HepG2 (cell line): Measurements from ENCODE around the gene USP27X. TPM values are rescaled to one million over a fixed set of nuclear protein-coding genes. Genes with fewer than 3 reads are reported as not detected.

Experiments used
- CEBPB ChIP-seq: IDR thresholded peaks from 2 replicates; pipeline ENCODE4 v1.6.1; 2011; ENCODE audit warnings: low read depth, low read length, improper control_type of control experiment, borderline replicate concordance
- CENPX ChIP-seq: sonication (generic); formaldehyde crosslinking; IDR thresholded peaks from 2 replicates; pipeline ENCODE4 v1.9.0; 2021; ENCODE audit warnings: mild to moderate bottlenecking, missing genetic modification reagents, moderate library complexity
- DR1 ChIP-seq: sonication (generic); formaldehyde crosslinking; IDR thresholded peaks from 2 replicates; pipeline ENCODE4 v1.8.0; 2021; ENCODE audit warnings: mild to moderate bottlenecking, missing genetic modification reagents, inconsistent platforms
- ERF ChIP-seq: IDR thresholded peaks from 2 replicates; pipeline ENCODE4 v1.6.1; 2018; ENCODE audit warnings: missing biosample characterization, missing genetic modification reagents
- GATAD2A ChIP-seq: IDR thresholded peaks from 2 replicates; pipeline ENCODE4 v1.6.1; 2016
- GPN1 ChIP-seq: sonication (generic); formaldehyde crosslinking; IDR thresholded peaks from 2 replicates; pipeline ENCODE4 v1.5.1; 2020; ENCODE audit warnings: missing genetic modification reagents, borderline replicate concordance
- GZF1 ChIP-seq: sonication (generic); formaldehyde crosslinking; IDR thresholded peaks from 2 replicates; pipeline ENCODE4 v1.5.1; 2020; ENCODE audit warnings: mild to moderate bottlenecking, missing genetic modification reagents
- HMGXB3 ChIP-seq: sonication (generic); formaldehyde crosslinking; IDR thresholded peaks from 2 replicates; pipeline ENCODE4 v1.4.0; 2020; ENCODE audit warnings: missing genetic modification reagents, borderline replicate concordance
- HNRNPLL ChIP-seq: fragments of 200-400 bp; formaldehyde crosslinking; IDR thresholded peaks from 2 replicates; pipeline ENCODE4 v1.6.1; 2017; ENCODE audit warnings: mild to moderate bottlenecking, low read depth, low read length; ENCODE audit not compliant: poor library complexity, severe bottlenecking
- MLLT10 ChIP-seq: sonication (generic); formaldehyde crosslinking; IDR thresholded peaks from 2 replicates; pipeline ENCODE4 v1.4.0; 2020; ENCODE audit warnings: missing genetic modification reagents
- RXRA ChIP-seq: sonication (generic); formaldehyde crosslinking; IDR thresholded peaks from 2 replicates; pipeline ENCODE4 v1.5.1; 2020; ENCODE audit warnings: missing genetic modification reagents
- SRSF4 ChIP-seq: fragments of 200-400 bp; formaldehyde crosslinking; IDR thresholded peaks from one replicate; pipeline ENCODE4 v1.6.1; 2018; ENCODE audit warnings: mild to moderate bottlenecking, low read depth, low read length, moderate library complexity; ENCODE audit not compliant: poor library complexity, severe bottlenecking
- YEATS4 ChIP-seq: sonication (generic); formaldehyde crosslinking; IDR thresholded peaks from 2 replicates; pipeline ENCODE4 v1.4.0; 2020; ENCODE audit warnings: missing genetic modification reagents, borderline replicate concordance
- ZBTB7B ChIP-seq: sonication (generic); formaldehyde crosslinking; IDR thresholded peaks from 2 replicates; pipeline ENCODE4 v1.4.0; 2020; ENCODE audit warnings: missing genetic modification reagents
- ZNF142 ChIP-seq: sonication (generic); formaldehyde crosslinking; IDR thresholded peaks from 2 replicates; pipeline ENCODE4 v1.4.0; 2020; ENCODE audit warnings: missing genetic modification reagents
- ZNF512 ChIP-seq: sonication (generic); formaldehyde crosslinking; IDR thresholded peaks from 2 replicates; pipeline ENCODE4 v1.4.0; 2020; ENCODE audit warnings: mild to moderate bottlenecking, missing genetic modification reagents
- ZNF546 ChIP-seq: sonication (generic); formaldehyde crosslinking; conservative IDR thresholded peaks from 2 replicates; pipeline ENCODE4 v1.8.1; 2023; ENCODE audit warnings: mild to moderate bottlenecking, missing genetic modification reagents
- ZNF607 ChIP-seq: sonication (generic); formaldehyde crosslinking; IDR thresholded peaks from 2 replicates; pipeline ENCODE4 v1.5.1; 2020; ENCODE audit warnings: missing genetic modification reagents, mild to moderate bottlenecking, borderline replicate concordance
- polyA plus RNA-seq, 8 experiments: library from polyadenylated mRNA; depleted of rRNA in 3 of 8; stranded (reverse) in 7 of 8; unstranded in 1 of 8; fragments of >200 nt; fragmentation: Illumina TruSeq in 4 of 8; extraction: Trizol in 4 of 8; gene quantifications; 2 replicates each; pipeline versions ENCODE4 v1.2.1 to v1.2.3, GENCODE V29; 2011 to 2016; ENCODE audit warnings: low read depth in 4 of 8, missing spikeins in 1 of 8, mixed read lengths in 1 of 8; ENCODE audit not compliant: insufficient read depth in 1 of 8
- total RNA-seq, 5 experiments: library from RNA; depleted of rRNA; stranded (reverse); fragments of >200 nt; fragmentation: Illumina TruSeq; extraction: Trizol; gene quantifications; 2 replicates each; pipeline ENCODE4 v1.2.3, GENCODE V29; 2016; ENCODE audit warnings: low read depth in 1 of 5

USP27X gene
- total and polyA plus RNA-seq, 2 of the 13 experiments (the other 11 are each of a cell fraction or from before 2014, with no cell fraction given): 7.2 to 9.7 TPM

- TF ChIP-seq ZNF142 (no peak), CENPX (CRISPR knock-in tag) (no peak), YEATS4 (CRISPR knock-in tag) (no peak), GATAD2A (CRISPR knock-in tag) (peak; percentile 19; the same call in 1 of the 2 replicates), GPN1 (CRISPR knock-in tag) (no peak), ZNF607 (CRISPR knock-in tag) (no peak), CEBPB (0 out of 2 replicates have a peak, but pooled peaks have one; percentile 15), ERF (CRISPR knock-in tag) (no peak), SRSF4 (no peak), HNRNPLL (no peak), HMGXB3 (no peak), GZF1 (CRISPR knock-in tag) (no peak), RXRA (CRISPR knock-in tag) (no peak), DR1 (CRISPR knock-in tag) (no peak), MLLT10 (CRISPR knock-in tag) (no peak), ZNF546 (CRISPR knock-in tag) (no peak), ZBTB7B (CRISPR knock-in tag) (no peak), ZNF512 (CRISPR knock-in tag) (no peak)
Observed at GRCh38 chrX:49884290-49884862, 5.1 kb downstream of the USP27X start (continued).
